GM12878 (cell line): ENCODE data around the gene UNKL. TPM values are rescaled to one million over a fixed set of nuclear protein-coding genes. Genes with fewer than 3 reads are reported as not detected.
A peak's percentile ranks its signal among the peaks of the same experiment; 100 is the strongest.

Experiments used
- ATAC-seq: fragments of 200-7000 bp; cut with Tn5 transposase; 3 replicates; pipeline ENCODE4 v1.9.1; 2020; ENCODE audit warnings: mild to moderate bottlenecking, moderate library complexity
- BruUV-seq: library from RNA; stranded (reverse); fragments of 400-500 nt; replicated peaks from 2 replicates; lab custom pipeline; 2021; lab: Mats Ljungman, UMichigan
- CTCF ChIA-PET: fragments of 300-600 bp; sonication (Branson Sonifier 250); formaldehyde crosslinking; extraction: SDS; loops from one replicate; lab custom pipeline; 2021; ENCODE audit warnings: inconsistent platforms; lab: Yijun Ruan, JAX
- POLR2A ChIA-PET: fragments of 350-600 bp; formaldehyde crosslinking; extraction: SDS; loops from one replicate; lab custom pipeline; 2021; ENCODE audit warnings: inconsistent platforms; lab: Charles Lee
- RAD21 ChIA-PET: fragments of 300-600 bp; sonication (Branson Sonifier 250); formaldehyde crosslinking; loops from one replicate; lab custom pipeline; 2023; ENCODE audit warnings: antibody characterized with exemption; ENCODE audit not compliant: unreplicated experiment; lab: Charles Lee
- SMC1A ChIA-PET: fragments of 300-600 bp; sonication (Branson Sonifier 250); formaldehyde crosslinking; loops from one replicate; lab custom pipeline; 2023; ENCODE audit not compliant: unreplicated experiment, uncharacterized antibody; lab: Charles Lee
- DNase-seq: peaks from one replicate; pipeline ENCODE4 v3.0.0-alpha.2; 2011; ENCODE audit warnings: low read depth, low spot score
- FAIRE-seq: peaks from 3 replicates; lab custom pipeline; 2011; peaks lifted over from hg19 to GRCh38; lab: Jason Lieb, UNC
- H2AFZ ChIP-seq: 2 replicates; pipeline ENCODE4 v1.6.0; 2011; ENCODE audit warnings: low read depth, low read length, control low read depth; ENCODE audit not compliant: control insufficient read depth
- H3K27ac ChIP-seq: 2 replicates; pipeline ENCODE4 v1.5.1; 2011; ENCODE audit warnings: control low read depth; ENCODE audit not compliant: control insufficient read depth, insufficient read depth
- H3K27me3 ChIP-seq, 2 experiments: replicated peaks in 1 of 2; 2 replicates each; pipeline versions ENCODE4 v1.6.0 to v1.6.1; 2011; ENCODE audit warnings: low read length in 1 of 2; ENCODE audit not compliant: control insufficient read depth in 2 of 2, insufficient read depth in 2 of 2
- H3K36me3 ChIP-seq, 2 experiments: 2 replicates each; pipeline ENCODE4 v1.5.1; 2011; ENCODE audit warnings: low read length in 1 of 2; ENCODE audit not compliant: control insufficient read depth in 2 of 2, insufficient read depth in 2 of 2
- H3K4me1 ChIP-seq: 2 replicates; pipeline ENCODE4 v1.6.1; 2011; ENCODE audit warnings: mild to moderate bottlenecking, low read length, moderate library complexity, mixed read lengths; ENCODE audit not compliant: control insufficient read depth, insufficient read depth
- H3K4me2 ChIP-seq: 2 replicates; pipeline ENCODE4 v1.6.0; 2011; ENCODE audit warnings: control low read depth; ENCODE audit not compliant: control insufficient read depth, insufficient read depth
- H3K4me3 ChIP-seq: fragments of 200-600 bp; sonication (generic); 2 replicates; pipeline ENCODE4 v1.5.1; 2016
- H3K79me2 ChIP-seq: 2 replicates; pipeline ENCODE4 v1.6.0; 2011; ENCODE audit warnings: low read length; ENCODE audit not compliant: control insufficient read depth, insufficient read depth
- H3K9ac ChIP-seq: 2 replicates; pipeline ENCODE4 v1.8.0; 2011; ENCODE audit warnings: low read length, control low read depth, mixed read lengths; ENCODE audit not compliant: control insufficient read depth, insufficient read depth
- H3K9me3 ChIP-seq: replicated peaks from 3 replicates; pipeline ENCODE4 v1.5.1; 2011; ENCODE audit warnings: mild to moderate bottlenecking, low read length; ENCODE audit not compliant: control insufficient read depth, insufficient read depth
- H4K20me1 ChIP-seq: 2 replicates; pipeline ENCODE4 v1.6.0; 2011; ENCODE audit not compliant: control insufficient read depth, insufficient read depth
- ATF7 ChIP-seq: fragments of 450-650 bp; IDR thresholded peaks from 2 replicates; pipeline ENCODE4 v1.6.1; 2016; ENCODE audit warnings: low read depth, mild to moderate bottlenecking
- CREB1 ChIP-seq: IDR thresholded peaks from 2 replicates; pipeline ENCODE4 v1.6.1; 2012; ENCODE audit warnings: low read depth, mild to moderate bottlenecking, inconsistent platforms
- ELK1 ChIP-seq: IDR thresholded peaks from 2 replicates; pipeline ENCODE4 v1.6.1; 2012; ENCODE audit warnings: low read depth, low read length, improper control_type of control experiment
- FOXK2 ChIP-seq: fragments of 450-650 bp; IDR thresholded peaks from 2 replicates; pipeline ENCODE4 v1.6.1; 2017; ENCODE audit warnings: mild to moderate bottlenecking, moderate library complexity
- IRF4 ChIP-seq: IDR thresholded peaks from 2 replicates; pipeline ENCODE4 v1.6.1; 2011; ENCODE audit warnings: low read depth, low read length
- NRF1 ChIP-seq: conservative IDR thresholded peaks from 2 replicates; pipeline ENCODE4 v1.6.1; 2011; ENCODE audit warnings: mild to moderate bottlenecking, low read depth, low read length, improper control_type of control experiment
- POU2F2 ChIP-seq: IDR thresholded peaks from 3 replicates; pipeline ENCODE4 v1.6.1; 2011; ENCODE audit warnings: low read depth, mild to moderate bottlenecking, low read length, borderline replicate concordance
- USF1 ChIP-seq: IDR thresholded peaks from 2 replicates; pipeline ENCODE4 v1.6.1; 2011; ENCODE audit warnings: borderline replicate concordance, low read depth, mild to moderate bottlenecking, moderate library complexity, mixed read lengths, low read length; ENCODE audit not compliant: insufficient read depth; ENCODE audit errors: extremely low read length
- ZNF592 ChIP-seq: fragments of 450-650 bp; IDR thresholded peaks from 2 replicates; pipeline ENCODE4 v1.6.1; 2017; ENCODE audit warnings: mild to moderate bottlenecking, moderate library complexity
- WGBS: methylation state at CpG from one replicate; pipeline ENCODE4 v1.1.6; 2016; ENCODE audit warnings: low lambda C conversion rate; ENCODE audit not compliant: insufficient replicate concordance, insufficient coverage; ENCODE audit errors: missing lambda C conversion rate; 5-methylcytosine and 5-hydroxymethylcytosine counted together
- in situ Hi-C: fragments of 300-500 bp; cut with MboI; formaldehyde crosslinking; loops from 9 replicates; pipeline ENCODE4 v1.14.3; 2018; ENCODE audit warnings: mixed read lengths
- intact Hi-C: fragments of 100-400 bp; cut with micrococcal nuclease; formaldehyde crosslinking; loops from one replicate; pipeline ENCODE4 v1.14.2; 2022; ENCODE audit not compliant: unreplicated experiment
- polyA plus RNA-seq, 11 experiments: library from polyadenylated mRNA; depleted of rRNA in 4 of 11; unstranded in 6 of 11; stranded (reverse) in 5 of 11; fragments of >200 nt; fragmentation: Nextera tagmentation in 4 of 11; fragmentation: Illumina TruSeq in 1 of 11; extraction: Ambion mirVana in 4 of 11; extraction: Trizol in 1 of 11; gene quantifications; 1 replicate in 1 of 11; 2 replicates in 10 of 11; pipeline versions ENCODE4 v1.2.1 to v1.2.3, GENCODE V29; 2011 to 2016; ENCODE audit warnings: inconsistent platforms in 2 of 11, missing spikeins in 2 of 11, low read depth in 1 of 11
- total RNA-seq, 4 experiments: library from RNA; depleted of rRNA in 3 of 4; stranded (reverse); fragments of >200 nt in 3 of 4; fragmentation: Illumina TruSeq in 1 of 4; extraction: Trizol in 1 of 4; gene quantifications; 2 replicates each; pipeline versions ENCODE4 v1.2.1 to v1.2.3, GENCODE V29; 2013 to 2021

Gene UNKL
- total and polyA plus RNA-seq, 10 of the 15 experiments (the other 5 are each of a cell fraction or from before 2014, with no cell fraction given) = 0.40 to 21.6 (median 9.1) TPM

- TF ChIP-seq ZNF592 = no peak
These were observed 50.9 kb downstream of the UNKL start (continued) for GRCh38 chr16:1363501-1364041.

- H3K79me2 ChIP-seq = no peaks in the 10 kb centered on the region
- CTCF ChIA-PET = interaction anchor here (0.6 to 2.1 kb wide), 13 partner anchors 9 to 344 kb away, joined by 3 to 11 read pairs (median 4); no protein-coding TSS in a partner anchor
- SMC1A ChIA-PET = interaction anchor here (1.1 to 1.5 kb wide), 2 partner anchors 101 to 361 kb away, joined by 3 to 4 read pairs; no protein-coding TSS in a partner anchor
- no peak for ATAC-seq
- DNase-seq = no peak
- in situ Hi-C loops (no loop called here), intact Hi-C loops (no loop called here)
- RAD21 ChIA-PET = interaction anchor here (1.0 to 1.4 kb wide), 3 partner anchors 50 to 97 kb away, joined by 3 to 5 read pairs (median 3); partner anchors contain the start of gene UNKL
- POLR2A ChIA-PET = no interaction called here
- peaks cover 16 to 28% of the 10 kb centered on the region in 2 experiments for H3K36me3 ChIP-seq
- no peak overlapping the region for H2AFZ ChIP-seq
- no peaks in the 10 kb centered on the region for H3K27me3 ChIP-seq
- no peaks in the 10 kb centered on the region for H4K20me1 ChIP-seq
- WGBS = 66% methylated on average over 11 of the region's 11 CpGs
- no peak overlapping the region for H3K27ac ChIP-seq
- FAIRE-seq = no peak
- no peak overlapping the region for H3K4me3 ChIP-seq
- no peak for TF ChIP-seq USF1
- TF ChIP-seq ATF7 = no peak
- TF ChIP-seq CREB1 = no peak
- no peak for TF ChIP-seq ELK1
- TF ChIP-seq FOXK2 = no peak
- no peak for TF ChIP-seq NRF1
- no peak for TF ChIP-seq IRF4
- TF ChIP-seq POU2F2 = no peak
- no peaks in the 10 kb centered on the region for H3K9me3 ChIP-seq
- H3K4me1 ChIP-seq = no peaks in the 10 kb centered on the region
- H3K4me2 ChIP-seq = no peak overlapping the region
- TSS peak; percentile 67 for BruUV-seq
- no peak overlapping the region for H3K9ac ChIP-seq
These were observed 51.7 kb downstream of the UNKL start for GRCh38 chr16:1362807-1363206.
